BLaER1 (cell line): ENCODE data around the gene OGDH.
"Not testable (repeated sequence)": the region's sequence is repeated elsewhere in the genome, so short reads cannot be mapped to it uniquely, and the experiment has no call there.

Experiments used
- H3K27ac ChIP-seq: shearing (Covaris generic); formaldehyde crosslinking; 2 replicates; pipeline ENCODE4 v1.8.1; 2022
- H3K27me3 ChIP-seq: shearing (Covaris generic); formaldehyde crosslinking; 2 replicates; pipeline ENCODE4 v1.8.1; 2022
- H3K36me3 ChIP-seq: shearing (Covaris generic); formaldehyde crosslinking; 2 replicates; pipeline ENCODE4 v1.8.1; 2022
- H3K4me1 ChIP-seq: shearing (Covaris generic); formaldehyde crosslinking; 2 replicates; pipeline ENCODE4 v1.8.1; 2022
- H3K4me2 ChIP-seq: shearing (Covaris generic); formaldehyde crosslinking; 2 replicates; pipeline ENCODE4 v1.8.1; 2022
- H3K4me3 ChIP-seq: shearing (Covaris generic); formaldehyde crosslinking; 2 replicates; pipeline ENCODE4 v1.8.1; 2022
- H3K9ac ChIP-seq: shearing (Covaris generic); formaldehyde crosslinking; 2 replicates; pipeline ENCODE4 v1.8.1; 2022
- H3K9me3 ChIP-seq: shearing (Covaris generic); formaldehyde crosslinking; 2 replicates; pipeline ENCODE4 v1.8.1; 2022
- H4K20me1 ChIP-seq: shearing (Covaris generic); formaldehyde crosslinking; 2 replicates; pipeline ENCODE4 v1.8.1; 2022
- Cebpa-rat ChIP-seq: shearing (Covaris generic); IDR thresholded peaks from 2 replicates; pipeline ENCODE4 v1.8.1; 2022

Gene OGDH

DNA sequence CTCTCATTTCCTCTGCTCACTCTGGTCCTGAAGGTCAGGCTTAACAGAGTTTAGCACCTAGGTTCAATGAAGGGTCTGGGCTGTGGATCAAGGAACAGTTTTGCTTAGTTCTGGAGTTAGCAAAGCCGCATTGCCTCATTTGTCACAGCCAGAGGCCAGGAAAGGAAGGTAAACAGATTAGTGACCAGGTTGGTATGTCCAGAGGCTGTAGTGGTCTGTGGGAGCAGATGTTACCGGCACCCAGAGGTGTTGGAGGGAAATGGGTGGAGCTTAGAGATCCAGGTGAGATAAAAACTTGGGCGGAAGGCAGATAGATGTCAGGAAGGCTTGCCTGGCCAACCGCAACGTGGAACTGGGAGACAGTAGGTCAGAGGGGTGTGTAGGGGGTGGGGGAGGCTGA is 105.6 kb downstream of the OGDH start:
- Histone ChIP-seq H3K4me2 (no peak overlapping the region), H3K27ac (no peak overlapping the region), H3K9ac (no peak overlapping the region), H3K4me3 (no peak overlapping the region), H3K4me1 (no peaks in the 10 kb centered on the region), H3K27me3 (no peaks in the 10 kb centered on the region), H4K20me1 (no peaks in the 10 kb centered on the region), H3K9me3 (no peaks in the 10 kb centered on the region), H3K36me3 (peaks cover 32% of the 10 kb centered on the region)
- TF ChIP-seq Cebpa-rat: no peak

DNA sequence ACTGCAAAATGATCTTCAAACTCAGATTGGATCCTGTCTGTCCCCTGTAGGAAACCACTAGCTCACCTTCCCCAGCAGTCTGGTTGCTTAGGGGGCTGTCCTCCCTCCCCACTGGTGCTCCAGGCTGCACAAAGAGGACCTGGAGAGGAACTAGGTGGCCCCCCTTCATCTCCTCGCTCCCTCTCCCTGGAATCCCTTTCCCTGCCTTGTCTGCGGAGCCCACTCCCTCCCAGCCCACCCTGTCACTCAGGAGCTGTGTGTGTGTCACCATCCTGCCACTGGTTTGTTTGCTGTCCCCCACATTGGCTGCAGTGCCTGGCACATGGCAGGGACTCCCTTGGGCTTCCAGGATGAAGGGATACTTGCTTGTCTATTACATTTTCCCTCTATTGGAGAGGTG is 106.7 kb downstream of the OGDH start:
- Histone ChIP-seq H3K4me2 (no peak overlapping the region), H3K36me3 (peaks cover 21% of the 10 kb centered on the region), H3K27me3 (no peaks in the 10 kb centered on the region), H3K9me3 (no peaks in the 10 kb centered on the region), H3K27ac (no peak overlapping the region), H3K9ac (no peak overlapping the region), H3K4me3 (no peak overlapping the region), H3K4me1 (no peaks in the 10 kb centered on the region), H4K20me1 (no peaks in the 10 kb centered on the region)
- no peak for TF ChIP-seq Cebpa-rat

DNA sequence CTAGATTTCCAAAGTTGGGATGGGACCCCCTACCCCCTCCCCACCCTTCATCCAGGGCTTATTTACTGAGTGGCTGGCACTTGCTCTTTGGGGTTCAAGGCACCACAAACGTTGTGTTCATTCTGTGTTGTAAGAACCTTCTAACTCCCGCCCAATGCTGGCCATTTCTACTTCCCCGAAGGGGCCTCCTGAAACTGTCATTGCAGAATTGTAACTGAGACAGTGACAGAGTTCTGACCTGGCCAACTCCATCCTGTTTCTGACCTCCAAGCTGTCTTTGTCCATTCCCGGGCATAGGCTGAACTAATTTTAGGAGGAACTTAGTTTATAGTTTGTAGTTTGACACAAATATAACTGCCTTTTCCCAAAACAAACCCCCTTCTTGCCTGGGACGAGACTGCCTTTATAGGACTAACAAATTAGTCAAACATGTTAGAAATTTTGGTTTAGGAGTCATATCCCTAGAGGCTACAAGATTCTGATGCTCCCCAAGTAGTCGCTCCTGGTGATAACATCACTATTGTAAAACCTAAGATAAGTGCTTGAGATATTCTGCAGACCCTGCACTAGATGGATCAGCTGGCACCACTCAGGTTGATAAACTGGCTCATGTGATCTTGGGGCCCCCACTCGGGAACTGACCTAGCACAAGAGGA is 107.4 kb downstream of the OGDH start:
- TF ChIP-seq Cebpa-rat: no peak
- Histone ChIP-seq H3K27me3 (no peaks in the 10 kb centered on the region), H3K36me3 (peaks cover 14% of the 10 kb centered on the region), H3K27ac (no peak overlapping the region), H4K20me1 (no peaks in the 10 kb centered on the region), H3K9ac (no peak overlapping the region), H3K9me3 (no peaks in the 10 kb centered on the region), H3K4me2 (no peak overlapping the region), H3K4me3 (no peak overlapping the region), H3K4me1 (no peaks in the 10 kb centered on the region)

DNA sequence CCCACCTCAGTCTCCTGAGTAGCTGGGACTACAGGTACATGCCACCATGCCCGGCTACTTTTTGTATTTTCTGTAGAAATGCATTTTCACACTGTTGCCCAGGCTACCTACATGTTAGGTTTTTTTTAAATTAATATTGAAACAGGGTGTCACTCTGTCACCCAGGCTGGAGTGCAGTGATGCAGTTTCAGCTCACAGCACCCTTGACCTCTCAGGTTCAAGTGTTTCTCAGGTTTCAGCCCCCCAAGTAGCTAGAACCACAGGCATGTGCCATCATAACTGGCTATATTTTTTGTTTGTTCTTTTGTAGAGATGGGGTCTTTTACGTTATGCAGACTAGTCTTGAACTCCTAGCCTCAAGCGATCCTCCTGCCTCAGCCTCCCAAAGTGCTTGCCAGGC is 109.8 kb downstream of the OGDH start:
- H3K36me3 ChIP-seq: no peaks in the 10 kb centered on the region
- H3K9ac ChIP-seq: no peak overlapping the region
- H3K27me3 ChIP-seq: no peaks in the 10 kb centered on the region
- no peaks in the 10 kb centered on the region for H4K20me1 ChIP-seq
- no peak overlapping the region for H3K4me2 ChIP-seq
- H3K4me3 ChIP-seq: no peak overlapping the region
- H3K4me1 ChIP-seq: no peaks in the 10 kb centered on the region
- TF ChIP-seq Cebpa-rat: no peak
- H3K9me3 ChIP-seq: peaks cover 16% of the 10 kb centered on the region
- no peak overlapping the region for H3K27ac ChIP-seq

DNA sequence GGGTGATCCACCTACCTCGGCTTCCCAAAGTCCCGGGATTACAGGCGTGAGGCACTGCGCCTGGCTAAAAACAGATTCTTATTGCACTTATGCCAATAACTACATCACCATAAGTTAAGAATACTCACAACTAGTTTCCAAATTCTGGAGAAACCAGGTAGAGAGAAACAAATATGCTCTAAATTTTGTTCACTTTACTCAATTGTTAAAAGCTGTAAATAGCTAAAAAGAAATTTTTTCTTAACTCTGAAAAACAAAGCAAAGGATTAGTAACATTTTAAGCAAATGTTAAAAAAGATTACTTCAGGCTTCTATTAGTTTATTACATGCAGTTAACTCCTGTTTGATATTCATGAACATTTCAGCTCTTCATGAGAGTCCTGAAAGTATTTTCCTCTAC is 113.9 kb downstream of the OGDH start:
- Histone ChIP-seq H3K27me3 (no peaks in the 10 kb centered on the region), H4K20me1 (no peaks in the 10 kb centered on the region), H3K9me3 (peaks cover 37% of the 10 kb centered on the region), H3K9ac (no peak overlapping the region), H3K4me3 (no peak overlapping the region), H3K27ac (no peak overlapping the region), H3K4me2 (no peak overlapping the region), H3K4me1 (no peaks in the 10 kb centered on the region), H3K36me3 (no peaks in the 10 kb centered on the region)
- no peak for TF ChIP-seq Cebpa-rat

DNA sequence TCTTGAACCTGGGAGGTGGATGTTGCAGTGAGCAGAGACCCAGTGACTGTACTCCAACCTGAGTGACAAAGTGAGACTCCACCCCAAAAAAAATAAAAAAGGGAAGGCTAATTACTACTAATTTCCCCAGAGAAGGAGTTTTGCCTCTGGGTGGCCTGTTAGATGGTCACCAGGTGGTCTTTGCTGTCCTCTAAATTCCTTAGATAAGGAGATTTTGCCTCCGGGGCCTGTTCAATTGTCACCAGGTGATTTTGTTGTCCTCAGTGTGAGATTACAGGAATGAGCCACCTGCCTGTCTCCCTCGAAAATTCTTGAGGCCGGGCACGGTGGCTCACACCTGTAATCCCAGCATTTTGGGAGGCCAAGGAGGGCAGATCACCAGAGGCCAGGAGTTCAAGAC is 117.8 kb downstream of the OGDH start:
- Histone ChIP-seq H3K4me2 (no peak overlapping the region), H3K4me1 (no peaks in the 10 kb centered on the region), H3K36me3 (no peaks in the 10 kb centered on the region), H3K9me3 (peaks cover 37% of the 10 kb centered on the region), H3K4me3 (no peak overlapping the region), H4K20me1 (no peaks in the 10 kb centered on the region), H3K27me3 (no peaks in the 10 kb centered on the region), H3K9ac (no peak overlapping the region), H3K27ac (no peak overlapping the region)
- no peak for TF ChIP-seq Cebpa-rat

DNA sequence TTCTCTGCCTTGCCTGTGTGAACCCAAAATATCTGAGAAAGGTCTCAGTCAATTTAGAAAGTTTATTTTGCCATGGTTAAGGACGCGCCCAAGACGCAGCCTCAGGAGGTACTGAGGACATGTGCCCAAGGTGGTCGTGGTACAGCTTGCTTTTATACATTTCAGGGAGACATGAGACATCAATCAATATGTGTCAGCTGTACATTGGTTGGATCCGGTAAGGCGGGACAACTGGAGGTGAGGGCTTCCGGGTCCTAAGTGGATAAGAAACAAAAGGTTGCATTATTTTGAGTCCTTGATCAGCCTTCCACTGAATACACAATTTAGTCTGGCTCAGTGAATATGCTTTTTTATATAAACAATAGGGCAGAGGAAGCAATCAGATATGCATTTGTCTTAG is 119.8 kb downstream of the OGDH start:
- H3K4me1 ChIP-seq, H3K27ac ChIP-seq, H4K20me1 ChIP-seq, H3K27me3 ChIP-seq, H3K4me2 ChIP-seq, H3K9ac ChIP-seq, H3K4me3 ChIP-seq, H3K36me3 ChIP-seq: not testable (repeated sequence)
- peaks cover 21% of the 10 kb centered on the region for H3K9me3 ChIP-seq

DNA sequence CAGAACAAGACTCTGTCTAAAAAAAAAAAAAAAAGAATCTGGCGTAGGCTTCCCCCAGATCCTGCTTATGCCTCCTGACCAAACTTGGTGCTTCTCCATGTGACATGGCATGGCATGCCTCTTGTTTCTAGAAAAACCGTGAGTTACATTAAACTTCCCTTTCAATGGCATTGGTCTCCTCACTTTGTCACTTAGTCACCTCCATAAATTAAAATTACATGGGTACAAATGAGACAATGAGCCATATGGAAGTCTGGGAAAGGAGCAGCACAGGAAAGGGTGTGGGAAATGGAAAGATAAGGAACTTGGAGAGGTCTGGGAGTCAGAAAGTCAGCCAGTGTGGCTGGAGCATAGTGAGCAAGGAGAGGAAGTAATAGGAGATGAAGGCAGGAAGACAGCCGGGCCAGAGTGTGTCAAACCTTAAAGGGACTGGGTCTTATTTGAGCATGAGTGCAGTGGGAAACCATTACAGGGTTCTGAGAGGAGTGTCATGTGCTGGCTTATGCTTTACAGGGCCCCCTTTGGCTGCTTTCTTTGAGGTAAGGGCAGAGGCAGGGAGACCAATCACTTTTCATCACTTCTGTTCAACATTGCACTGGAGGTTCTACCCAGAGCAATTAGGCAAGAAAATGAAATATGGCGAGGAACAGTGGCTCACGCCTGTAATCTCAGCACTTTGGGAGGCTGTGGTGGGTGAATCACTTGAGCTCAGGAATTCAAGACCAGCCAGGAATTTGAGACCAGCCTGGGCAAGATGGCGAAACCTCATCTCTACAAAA is 120.9 kb downstream of the OGDH start:
- no peak overlapping the region for H3K27ac ChIP-seq
- no peak overlapping the region for H3K9ac ChIP-seq
- H3K4me2 ChIP-seq: no peak overlapping the region
- H3K36me3 ChIP-seq: no peaks in the 10 kb centered on the region
- no peaks in the 10 kb centered on the region; the same call in 1 of the 2 replicates for H3K27me3 ChIP-seq
- TF ChIP-seq Cebpa-rat: no peak
- no peaks in the 10 kb centered on the region for H4K20me1 ChIP-seq
- peaks cover 6% of the 10 kb centered on the region for H3K4me1 ChIP-seq
- no peak overlapping the region for H3K4me3 ChIP-seq
- peaks cover 10% of the 10 kb centered on the region for H3K9me3 ChIP-seq

DNA sequence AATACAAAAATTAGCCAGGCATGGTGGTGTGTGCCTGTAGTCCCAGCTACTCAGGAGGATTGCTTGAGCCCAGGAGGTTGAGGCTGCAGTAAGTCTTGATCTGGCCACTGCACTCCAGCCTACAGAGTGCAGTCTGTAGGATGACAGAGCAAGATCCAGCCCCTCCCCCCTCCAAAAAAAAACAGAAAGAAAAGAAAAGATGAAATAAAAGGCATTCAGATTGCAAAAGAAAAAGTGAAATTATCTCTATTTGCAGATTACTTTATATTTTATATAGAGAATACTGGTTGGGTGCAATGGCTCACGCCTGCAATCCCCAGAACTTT is 121.5 kb downstream of the OGDH start:
- Histone ChIP-seq H3K27ac (no peak overlapping the region), H3K4me1 (peaks cover 6% of the 10 kb centered on the region)
- no peak for TF ChIP-seq Cebpa-rat

DNA sequence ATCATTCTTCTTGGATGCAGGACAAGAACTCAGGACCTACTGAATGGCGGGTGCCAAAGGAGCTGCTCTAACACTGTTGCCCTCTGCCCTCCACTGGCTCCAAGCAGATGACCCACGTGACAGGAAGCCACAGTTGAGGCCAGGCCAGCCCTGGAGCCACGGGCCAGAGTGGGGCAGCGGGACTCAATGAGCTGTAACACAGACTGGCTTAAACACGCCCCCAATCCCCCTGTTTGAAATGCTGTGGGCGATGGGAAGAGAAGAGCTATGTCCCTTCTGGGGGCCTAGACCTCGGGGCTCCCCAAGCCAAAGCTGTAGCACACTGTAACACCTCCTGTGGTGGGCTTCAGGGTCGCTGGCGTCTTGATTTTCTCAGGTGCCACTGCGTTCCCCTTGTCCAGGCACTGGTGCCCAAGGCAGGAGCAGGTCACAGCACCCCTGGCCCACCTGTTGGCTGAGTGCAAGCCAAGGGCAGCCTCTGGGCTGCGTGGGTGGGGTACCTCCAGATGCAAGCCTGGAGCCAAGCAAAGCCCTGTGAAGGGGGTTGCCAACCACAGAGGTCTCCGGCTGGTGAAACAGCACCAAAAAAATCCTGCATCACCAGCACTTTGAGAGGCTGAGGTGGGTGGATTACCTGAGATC is 123.6 kb downstream of the OGDH start:
- no peak overlapping the region for H3K9ac ChIP-seq
- no peaks in the 10 kb centered on the region for H3K36me3 ChIP-seq
- H3K27me3 ChIP-seq: no peaks in the 10 kb centered on the region; the same call in 1 of the 2 replicates
- H3K4me3 ChIP-seq: no peak overlapping the region
- no peaks in the 10 kb centered on the region for H4K20me1 ChIP-seq
- peaks cover 6% of the 10 kb centered on the region for H3K4me1 ChIP-seq
- no peak for TF ChIP-seq Cebpa-rat
- no peak overlapping the region for H3K27ac ChIP-seq
- H3K4me2 ChIP-seq: peak overlapping the region; percentile 36; the same call in 1 of the 2 replicates
- no peaks in the 10 kb centered on the region for H3K9me3 ChIP-seq

More for the DNA sequence above, 121.5 kb downstream of the OGDH start:
- Histone ChIP-seq H3K4me3 (no peak overlapping the region), H3K9me3 (0 out of 2 replicates have a peak, but pooled peaks cover 4% of the 10 kb centered on the region), H4K20me1 (no peaks in the 10 kb centered on the region), H3K4me2 (no peak overlapping the region), H3K9ac (no peak overlapping the region), H3K27me3 (no peaks in the 10 kb centered on the region; the same call in 1 of the 2 replicates), H3K36me3 (no peaks in the 10 kb centered on the region)

DNA sequence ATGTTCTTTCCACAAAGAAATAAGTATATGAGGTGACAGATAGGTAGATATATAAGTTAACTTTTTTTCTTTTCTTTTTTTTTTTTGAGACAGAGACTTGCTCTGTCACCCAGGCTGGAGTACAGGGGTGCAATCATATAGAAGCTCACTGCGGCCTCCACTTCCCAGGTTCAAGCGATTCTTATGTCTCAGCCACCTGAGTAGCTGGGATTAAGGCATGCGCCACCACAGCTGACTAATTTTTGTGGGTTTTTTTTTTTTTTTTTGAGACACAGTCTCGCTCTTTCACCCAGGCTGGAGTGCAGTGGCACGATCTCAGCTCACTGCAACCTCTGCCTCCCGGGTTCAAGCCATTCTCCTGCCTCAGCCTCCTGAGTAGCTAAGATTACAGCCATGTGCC is 126.5 kb downstream of the OGDH start:
- H3K36me3 ChIP-seq, H3K9ac ChIP-seq, H4K20me1 ChIP-seq, H3K4me1 ChIP-seq, H3K4me3 ChIP-seq, H3K4me2 ChIP-seq, H3K27me3 ChIP-seq, H3K27ac ChIP-seq, H3K9me3 ChIP-seq: not testable (repeated sequence)
